Natural killer cell (primary cell): Measurements from ENCODE around the gene PCED1B. TPM values are rescaled to one million over a fixed set of nuclear protein-coding genes. Genes with fewer than 3 reads are reported as not detected.
A peak's percentile ranks its signal among the peaks of the same experiment; 100 is the strongest.

ENCODE experiments used
- ATAC-seq, 3 donors: fragments of 150-1000 bp in 2 of 3; fragments of 200-7000 bp in 1 of 3; cut with Tn5 transposase; 1 replicate in 1 of 3; 2 replicates in 2 of 3; pipeline ENCODE4 v1.10.0; 2021; ENCODE audit warnings: mild to moderate bottlenecking in 2 of 3, moderate library complexity in 2 of 3
- DNase-seq, 2 donors: peaks; one replicate each; pipeline versions ENCODE4 v3.0.0 to v3.0.0-alpha.2; 2013 to 2021; ENCODE audit warnings: mixed read lengths in 1 of 2
- H3K27ac ChIP-seq: one replicate; pipeline ENCODE4 v1.5.1; 2013; ENCODE audit warnings: mild to moderate bottlenecking, low read length
- H3K27me3 ChIP-seq: one replicate; pipeline ENCODE4 v1.6.1; 2013; ENCODE audit warnings: low read length; ENCODE audit not compliant: control insufficient read depth, insufficient read depth
- H3K36me3 ChIP-seq: one replicate; pipeline ENCODE4 v1.6.1; 2013; ENCODE audit warnings: low read length; ENCODE audit not compliant: control insufficient read depth, insufficient read depth
- H3K4me1 ChIP-seq: one replicate; pipeline ENCODE4 v1.6.1; 2013; ENCODE audit warnings: low read length; ENCODE audit not compliant: control insufficient read depth, insufficient read depth
- H3K4me3 ChIP-seq: one replicate; pipeline ENCODE4 v1.5.1; 2013; ENCODE audit warnings: low read length
- H3K9me3 ChIP-seq: one replicate; pipeline ENCODE4 v1.6.1; 2013; ENCODE audit warnings: low read length; ENCODE audit not compliant: control insufficient read depth, insufficient read depth
- H3K27ac Mint-ChIP-seq, 2 donors: one replicate each; pipeline ENCODE4 v1.8.0; 2022; ENCODE audit warnings: mild to moderate bottlenecking in 2 of 2, mixed read lengths in 2 of 2, moderate library complexity in 1 of 2
- H3K27me3 Mint-ChIP-seq, 2 donors: one replicate each; pipeline ENCODE4 v1.8.0; 2022; ENCODE audit warnings: low read depth in 2 of 2, mixed read lengths in 2 of 2
- H3K36me3 Mint-ChIP-seq: one replicate; pipeline ENCODE4 v1.8.0; 2022; ENCODE audit warnings: mixed read lengths
- H3K4me1 Mint-ChIP-seq, 2 donors: one replicate each; pipeline ENCODE4 v1.8.0; 2022; ENCODE audit warnings: mixed read lengths in 2 of 2
- H3K4me3 Mint-ChIP-seq: one replicate; pipeline ENCODE4 v1.8.0; 2022; ENCODE audit warnings: mild to moderate bottlenecking, moderate library complexity, mixed read lengths
- H3K9me3 Mint-ChIP-seq, 2 donors: one replicate each; pipeline ENCODE4 v1.8.0; 2022; ENCODE audit warnings: mixed read lengths in 2 of 2
- CTCF ChIP-seq: fragments of 200-600 bp; IDR thresholded peaks from one replicate; pipeline ENCODE4 v1.8.0; 2022; ENCODE audit warnings: antibody characterized with exemption
- WGBS: methylation state at CpG from one replicate; pipeline ENCODE4 v1.1.7; 2013; ENCODE audit warnings: missing lambda C conversion rate; ENCODE audit not compliant: insufficient coverage; 5-methylcytosine and 5-hydroxymethylcytosine counted together
- intact Hi-C: fragments of 100-400 bp; cut with micrococcal nuclease; formaldehyde crosslinking; loops from one replicate; pipeline ENCODE4 v1.14.2; 2022
- total RNA-seq, 4 donors: library from RNA; stranded (reverse); fragments of 120-200 nt in 1 of 4; gene quantifications; one replicate each; pipeline versions ENCODE4 v1.2.3 to v1.2.4, GENCODE V29; 2013 to 2022

Gene PCED1B
- total RNA-seq, 3 donors from 2014 or later (not counting 1 experiment from before 2014, with no cell fraction given): 30.2 to 35.9 (median 33.3) TPM

DNA sequence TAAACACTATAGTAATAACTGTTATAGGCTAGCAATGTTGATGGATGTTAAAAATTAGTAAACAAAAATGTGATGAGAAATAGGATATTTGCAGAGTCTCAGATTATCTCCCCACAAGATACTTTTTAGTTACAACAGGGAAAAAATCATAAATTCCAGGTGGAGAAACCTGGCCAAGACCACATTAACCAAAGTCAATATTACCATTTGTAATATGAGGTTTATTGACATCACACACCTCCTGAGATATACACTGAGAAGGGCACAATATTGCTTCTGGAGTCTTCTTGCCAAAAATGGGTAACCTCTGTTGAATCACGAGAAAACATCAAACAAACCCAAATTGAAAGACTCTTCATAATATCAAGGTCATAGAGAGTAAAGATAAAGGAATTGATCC is 72.7 kb downstream of the PCED1B start:
- Histone ChIP-seq H3K9me3 (no peaks in the 10 kb centered on the region), H3K27ac (no peak overlapping the region), H3K4me1 (peaks cover 4% of the 10 kb centered on the region), H3K4me3 (no peak overlapping the region), H3K36me3 (no peaks in the 10 kb centered on the region), H3K27me3 (no peaks in the 10 kb centered on the region)
- WGBS: no CpG with 5 or more reads among the region's 1 CpG
- Mint-ChIP-seq H3K36me3 (no peaks in the 10 kb centered on the region), H3K4me1 (peaks cover 30 to 32% of the 10 kb centered on the region in 2 donors), H3K27me3 (no peaks in the 10 kb centered on the region), H3K9me3 (no peaks in the 10 kb centered on the region), H3K4me3 (no peak overlapping the region), H3K27ac (no peak overlapping the region)
- ATAC-seq (no peak), DNase-seq (no peak)
- TF ChIP-seq CTCF: no peak
- intact Hi-C loops: no loop called here

- DNase-seq: peak in 1 of 2 donors; percentile 25
- 100% methylated on average over 3 of the region's 3 CpGs for WGBS
- TF ChIP-seq CTCF: no peak
- intact Hi-C loops: no loop called here
- no peaks in the 10 kb centered on the region for H3K27me3 ChIP-seq
- Mint-ChIP-seq H3K4me3 (no peak overlapping the region), H3K27me3 (no peaks in the 10 kb centered on the region), H3K36me3 (peaks cover 11% of the 10 kb centered on the region), H3K9me3 (no peaks in the 10 kb centered on the region), H3K4me1 (peaks cover 25 to 30% of the 10 kb centered on the region in 2 donors), H3K27ac (peak overlapping the region; percentile 49 to 72)
- H3K4me1 ChIP-seq: peaks cover 4% of the 10 kb centered on the region
- H3K9me3 ChIP-seq: no peaks in the 10 kb centered on the region
- H3K36me3 ChIP-seq: no peaks in the 10 kb centered on the region
- ATAC-seq: peak; percentile 48 to 66 (median 57)
- no peak overlapping the region for H3K4me3 ChIP-seq
- H3K27ac ChIP-seq: no peak overlapping the region
These were observed 76.2 kb downstream of the PCED1B start for GRCh38 chr12:47155457-47156166.

DNA sequence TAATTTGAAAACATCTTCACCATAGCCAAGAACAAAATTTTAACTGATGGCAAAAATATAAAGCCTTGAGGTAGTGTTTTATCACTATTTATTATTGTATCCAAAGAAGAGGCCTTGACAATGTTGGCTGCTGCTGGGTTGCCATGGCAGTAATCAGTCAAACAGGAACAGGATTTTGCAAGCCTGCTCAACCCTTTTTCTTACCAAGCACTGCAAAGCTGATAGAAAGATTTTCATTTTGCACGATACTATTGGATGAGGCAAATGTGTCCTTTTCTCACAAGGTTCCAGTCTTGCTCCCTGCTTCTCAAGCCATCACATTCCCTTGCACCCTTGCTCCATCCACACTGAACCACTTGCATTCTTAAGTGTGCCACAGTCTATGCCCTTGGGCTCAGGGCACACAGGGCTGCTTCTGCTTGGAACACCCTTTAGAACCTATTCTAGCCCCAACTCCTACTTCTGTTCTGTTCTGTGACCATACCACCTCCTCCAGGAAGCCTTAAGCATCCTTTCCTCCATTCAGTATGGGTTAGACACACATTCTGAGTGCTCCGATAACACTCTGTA is 76.8 kb downstream of the PCED1B start:
- peak in 1 of 2 donors; percentile 35 for DNase-seq
- no peaks in the 10 kb centered on the region for H3K9me3 Mint-ChIP-seq
- H3K27me3 Mint-ChIP-seq: no peaks in the 10 kb centered on the region
- Histone ChIP-seq H3K27me3 (no peaks in the 10 kb centered on the region), H3K27ac (no peak overlapping the region), H3K4me1 (peaks cover 4% of the 10 kb centered on the region), H3K9me3 (no peaks in the 10 kb centered on the region), H3K36me3 (no peaks in the 10 kb centered on the region), H3K4me3 (no peak overlapping the region)
- H3K4me1 Mint-ChIP-seq: peaks cover 25 to 33% of the 10 kb centered on the region in 2 donors
- no peak overlapping the region for H3K4me3 Mint-ChIP-seq
- ATAC-seq: peak; percentile 21 to 57 (median 38)
- no peak for TF ChIP-seq CTCF
- H3K36me3 Mint-ChIP-seq: peaks cover 11% of the 10 kb centered on the region
- 64% methylated on average over 2 of the region's 2 CpGs for WGBS
- peak overlapping the region; percentile 49 to 72 for H3K27ac Mint-ChIP-seq
- intact Hi-C loops: no loop called here
